Thyroid gland (tissue), 4 donors: ENCODE measurements around the gene ABI3.
"Not testable (repeated sequence)": the region's sequence is repeated elsewhere in the genome, so short reads cannot be mapped to it uniquely, and the experiment has no call there.

ENCODE experiments used
- CTCF ChIP-seq, 6 experiments: fragments of 200-600 bp in 3 of 6; fragments of 450-650 bp in 3 of 6; sonication (generic) in 3 of 6; IDR thresholded peaks; one replicate each; pipeline ENCODE4 v1.5.1; 2016 to 2019; ENCODE audit warnings: antibody characterized with exemption in 6 of 6, mild to moderate bottlenecking in 2 of 6, inconsistent platforms in 1 of 6, moderate library complexity in 1 of 6
- POLR2A ChIP-seq, 2 donors: fragments of 450-650 bp; IDR thresholded peaks; one replicate each; pipeline ENCODE4 v1.6.1; 2017; ENCODE audit warnings: antibody characterized with exemption in 2 of 2, mild to moderate bottlenecking in 2 of 2, moderate library complexity in 1 of 2

- not testable (repeated sequence) for TF ChIP-seq CTCF, POLR2A (IDR thresholded peaks at IDR 0.05)
Observed at GRCh38 chr17:49170711-49171110, 39.8 kb upstream of the ABI3 start.
